Endothelial cell (in vitro differentiated cells): ENCODE measurements around the gene GFOD1. TPM values are rescaled to one million over a fixed set of nuclear protein-coding genes. Genes with fewer than 3 reads are reported as not detected.

Experiments used
- DNase-seq: peaks from one replicate; pipeline ENCODE4 v3.0.0; 2021; ENCODE audit warnings: low spot score
- H3K27ac Mint-ChIP-seq: one replicate; pipeline ENCODE4 v1.8.0; 2021; ENCODE audit warnings: mixed read lengths, inconsistent platforms; ENCODE audit not compliant: unreplicated experiment
- H3K27me3 Mint-ChIP-seq: one replicate; pipeline ENCODE4 v1.8.0; 2021; ENCODE audit warnings: mild to moderate bottlenecking, moderate library complexity, mixed read lengths, inconsistent platforms; ENCODE audit not compliant: unreplicated experiment
- H3K36me3 Mint-ChIP-seq: one replicate; pipeline ENCODE4 v1.8.0; 2021; ENCODE audit warnings: mild to moderate bottlenecking, low read depth, mixed read lengths, inconsistent platforms; ENCODE audit not compliant: unreplicated experiment
- H3K4me1 Mint-ChIP-seq: one replicate; pipeline ENCODE4 v1.8.0; 2021; ENCODE audit warnings: mild to moderate bottlenecking, mixed read lengths, inconsistent platforms; ENCODE audit not compliant: unreplicated experiment
- H3K4me3 Mint-ChIP-seq: one replicate; pipeline ENCODE4 v1.8.0; 2021; ENCODE audit warnings: mild to moderate bottlenecking, mixed read lengths, inconsistent platforms; ENCODE audit not compliant: unreplicated experiment
- H3K9me3 Mint-ChIP-seq: one replicate; pipeline ENCODE4 v1.8.0; 2021; ENCODE audit warnings: mixed read lengths, inconsistent platforms; ENCODE audit not compliant: unreplicated experiment
- CTCF ChIP-seq: fragments of 200-600 bp; sonication (generic); IDR thresholded peaks from one replicate; pipeline ENCODE4 v1.5.0; 2021; ENCODE audit warnings: antibody characterized with exemption; ENCODE audit not compliant: unreplicated experiment
- long read RNA-seq: library from polyadenylated mRNA; unstranded; transcript quantifications from one replicate; pipeline ENCODE4 v2.0.0, GENCODE V29; 2020; ENCODE audit not compliant: unreplicated experiment
- total RNA-seq: library from RNA; stranded (reverse); fragmentation: NEBNext Ultra II Directional; extraction: Animal tissue kit (Norgen Biotek cat#: 25700); gene quantifications from one replicate; pipeline ENCODE4 v1.2.1, GENCODE V29; 2021; ENCODE audit not compliant: unreplicated experiment

Gene GFOD1
- total RNA-seq, result 47.6 TPM
- long read RNA-seq, full-length matches to known transcripts, result 12 of 15 reads
- long read RNA-seq, partial matches to known transcripts, result 0 of 15 reads
- long read RNA-seq, other reads (novel, unspliced or antisense), result 3 of 15 reads

GRCh38 chr6:13487122-13488014 is at the start of gene GFOD1:
Gene GFOD1, minus strand, starts transcription at chr6:13487600. Its CDS starts 710 bp downstream, at chr6:13486890.
- peak; percentile 44 for TF ChIP-seq CTCF
- H3K27ac Mint-ChIP-seq, result no peak within 1 kb of the TSS
- H3K9me3 Mint-ChIP-seq, result no peaks in the 10 kb centered on the region
- DNase-seq, result peak; percentile 79
- H3K4me3 Mint-ChIP-seq, result peak within 1 kb of the TSS; percentile 99
- H3K4me1 Mint-ChIP-seq, result peaks cover 38% of the 10 kb centered on the region
- peaks cover 13% of the 10 kb centered on the region for H3K27me3 Mint-ChIP-seq
- peaks cover 25% of the 10 kb centered on the region for H3K36me3 Mint-ChIP-seq

GRCh38 chr6:13536796-13537526 is 49.6 kb upstream of the GFOD1 start:
- no peak overlapping the region for H3K4me3 Mint-ChIP-seq
- no peak overlapping the region for H3K27ac Mint-ChIP-seq
- no peaks in the 10 kb centered on the region for H3K27me3 Mint-ChIP-seq
- H3K9me3 Mint-ChIP-seq, result no peaks in the 10 kb centered on the region
- H3K36me3 Mint-ChIP-seq, result peaks cover 6% of the 10 kb centered on the region
- DNase-seq, result no peak
- peaks cover 11% of the 10 kb centered on the region for H3K4me1 Mint-ChIP-seq
- no peak for TF ChIP-seq CTCF

- DNase-seq, result no peak
- no peak for TF ChIP-seq CTCF
- Mint-ChIP-seq H3K36me3 (no peaks in the 10 kb centered on the region), H3K4me1 (peaks cover 19% of the 10 kb centered on the region), H3K27me3 (no peaks in the 10 kb centered on the region), H3K4me3 (no peak overlapping the region), H3K9me3 (no peaks in the 10 kb centered on the region), H3K27ac (no peak overlapping the region)
These were observed 47.9 kb upstream of the GFOD1 start for GRCh38 chr6:13535306-13535705.

GRCh38 chr6:13534536-13534935 is 47.1 kb upstream of the GFOD1 start:
- Mint-ChIP-seq H3K27me3 (no peaks in the 10 kb centered on the region), H3K9me3 (no peaks in the 10 kb centered on the region), H3K4me1 (peaks cover 21% of the 10 kb centered on the region), H3K27ac (no peak overlapping the region), H3K36me3 (no peaks in the 10 kb centered on the region), H3K4me3 (no peak overlapping the region)
- DNase-seq, result no peak
- TF ChIP-seq CTCF, result no peak
